ENCODE measurements around the gene BCAS3. TPM values are rescaled to one million over a fixed set of nuclear protein-coding genes. Genes with fewer than 3 reads are reported as not detected.

The BCAS3 gene
- total RNA-seq, 2 donors from 2014 or later: 12.0 to 15.6 TPM

GRCh38 chr17:61275395-61275794 lies 597.7 kb downstream of the BCAS3 start:
- no peak for TF ChIP-seq CTCF (IDR thresholded peaks at IDR 0.05)
- H3K27me3 ChIP-seq: no peaks in the 10 kb centered on the region
- H3K36me3 ChIP-seq: no peaks in the 10 kb centered on the region
- H3K4me1 ChIP-seq: peaks cover 0 to 9% of the 10 kb centered on the region in 2 donors
- no peak for DNase-seq (ENCODE audit: low spot score)
- H3K9me3 ChIP-seq: no peaks in the 10 kb centered on the region
- no peak overlapping the region for H3K4me3 ChIP-seq
- no peak overlapping the region for H3K27ac ChIP-seq

DNA sequence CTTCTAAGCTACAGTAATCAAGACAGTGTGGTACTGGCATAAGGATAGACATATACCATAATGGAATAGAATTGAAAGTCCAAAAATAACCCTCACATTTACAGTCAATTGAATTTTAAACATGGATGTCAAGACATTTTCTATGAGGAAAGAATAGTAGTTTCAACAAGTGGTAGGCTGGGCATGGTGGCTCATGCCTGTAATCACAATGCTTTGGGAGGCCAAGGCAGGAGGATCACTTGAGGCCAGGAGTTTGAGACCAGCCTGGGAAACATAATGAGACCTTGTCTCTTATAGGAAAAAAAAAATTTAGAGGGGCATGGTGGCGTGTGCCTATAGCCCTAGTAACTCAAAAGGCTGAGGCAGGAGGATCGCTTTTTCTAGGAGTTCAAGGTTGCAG lies 599.2 kb downstream of the BCAS3 start:
- no peak for DNase-seq (ENCODE audit: low spot score)
- H3K4me1 ChIP-seq: peaks cover 0 to 9% of the 10 kb centered on the region in 2 donors
- no peak overlapping the region for H3K27ac ChIP-seq
- H3K36me3 ChIP-seq: no peaks in the 10 kb centered on the region
- no peak overlapping the region for H3K4me3 ChIP-seq
- TF ChIP-seq CTCF (IDR thresholded peaks at IDR 0.05): no peak
- no peaks in the 10 kb centered on the region for H3K27me3 ChIP-seq
- H3K9me3 ChIP-seq: no peaks in the 10 kb centered on the region

- no peaks in the 10 kb centered on the region for H3K27me3 ChIP-seq
- peak overlapping the region in 1 of 2 donors; percentile 41 for H3K27ac ChIP-seq
- H3K36me3 ChIP-seq: no peaks in the 10 kb centered on the region
- no peaks in the 10 kb centered on the region for H3K9me3 ChIP-seq
- H3K4me1 ChIP-seq: peaks cover 0 to 9% of the 10 kb centered on the region in 2 donors
- no peak for DNase-seq (ENCODE audit: low spot score)
- no peak overlapping the region for H3K4me3 ChIP-seq
- TF ChIP-seq CTCF (IDR thresholded peaks at IDR 0.05): no peak
These were observed 602.0 kb downstream of the BCAS3 start for GRCh38 chr17:61279476-61280145.

GRCh38 chr17:61280338-61280737 lies 602.7 kb downstream of the BCAS3 start:
- no peak overlapping the region for H3K27ac ChIP-seq
- TF ChIP-seq CTCF (IDR thresholded peaks at IDR 0.05): no peak

DNA sequence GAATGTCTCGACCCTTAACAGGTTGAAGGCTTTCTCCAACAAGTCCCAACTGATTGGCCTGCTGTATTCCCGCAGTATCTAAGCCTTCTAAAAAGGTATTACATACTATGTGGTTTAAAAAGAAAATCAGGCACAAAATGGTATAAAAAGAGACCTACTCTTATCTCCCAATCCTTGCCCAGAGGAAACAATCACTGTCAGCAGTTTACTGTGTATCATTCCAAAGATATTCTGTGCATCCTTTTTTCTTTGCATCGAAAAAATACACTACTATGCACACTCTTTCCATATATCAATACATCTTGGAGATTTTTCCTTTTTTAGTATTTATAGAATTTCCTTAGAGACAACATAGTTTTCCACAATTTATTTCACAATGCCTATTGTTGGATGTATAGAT lies 603.2 kb downstream of the BCAS3 start:
- peaks cover 0 to 9% of the 10 kb centered on the region in 2 donors for H3K4me1 ChIP-seq
- no peaks in the 10 kb centered on the region for H3K9me3 ChIP-seq
- no peaks in the 10 kb centered on the region for H3K27me3 ChIP-seq
- H3K27ac ChIP-seq: no peak overlapping the region
- no peak for DNase-seq (ENCODE audit: low spot score)
- H3K4me3 ChIP-seq: no peak overlapping the region
- H3K36me3 ChIP-seq: no peaks in the 10 kb centered on the region
- no peak for TF ChIP-seq CTCF (IDR thresholded peaks at IDR 0.05)

More at GRCh38 chr17:61280338-61280737, 602.7 kb downstream of the BCAS3 start:
- no peaks in the 10 kb centered on the region for H3K9me3 ChIP-seq
- H3K4me3 ChIP-seq: no peak overlapping the region
- peaks cover 0 to 9% of the 10 kb centered on the region in 2 donors for H3K4me1 ChIP-seq
- DNase-seq (ENCODE audit: low spot score): no peak
- H3K27me3 ChIP-seq: no peaks in the 10 kb centered on the region
- H3K36me3 ChIP-seq: no peaks in the 10 kb centered on the region

DNA sequence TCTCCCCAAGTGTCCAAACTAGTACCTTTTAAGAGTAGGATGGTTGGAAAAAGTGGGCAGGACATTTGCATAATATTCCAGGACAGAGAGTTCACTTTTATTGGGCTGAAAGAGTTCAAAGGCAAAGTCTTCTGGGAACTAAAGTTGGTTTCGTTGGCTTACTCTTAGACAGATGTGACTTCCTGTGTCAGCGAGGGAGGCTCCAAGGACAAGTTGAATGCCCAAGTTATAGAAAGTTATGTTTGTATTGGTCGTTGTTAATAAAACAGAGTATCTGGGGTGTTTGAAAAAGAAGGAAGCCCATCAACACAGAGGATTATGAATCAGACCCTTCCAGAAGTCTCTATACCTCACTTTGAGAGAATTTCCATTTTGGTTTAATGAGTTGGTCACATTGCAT lies 604.7 kb downstream of the BCAS3 start:
- H3K4me1 ChIP-seq: peaks cover 0 to 9% of the 10 kb centered on the region in 2 donors
- no peak overlapping the region for H3K4me3 ChIP-seq
- no peaks in the 10 kb centered on the region for H3K27me3 ChIP-seq
- no peak for TF ChIP-seq CTCF (IDR thresholded peaks at IDR 0.05)
- H3K9me3 ChIP-seq: no peaks in the 10 kb centered on the region
- no peak for DNase-seq (ENCODE audit: low spot score)
- no peaks in the 10 kb centered on the region for H3K36me3 ChIP-seq
- H3K27ac ChIP-seq: no peak overlapping the region
